ENCODE results near the gene RECQL.

GRCh38 chr12:21438643-21439042 is 62.8 kb downstream of the RECQL start:
- no peak for TF ChIP-seq EP300 (IDR thresholded peaks at IDR 0.05)
- TF ChIP-seq, protein P1, sequence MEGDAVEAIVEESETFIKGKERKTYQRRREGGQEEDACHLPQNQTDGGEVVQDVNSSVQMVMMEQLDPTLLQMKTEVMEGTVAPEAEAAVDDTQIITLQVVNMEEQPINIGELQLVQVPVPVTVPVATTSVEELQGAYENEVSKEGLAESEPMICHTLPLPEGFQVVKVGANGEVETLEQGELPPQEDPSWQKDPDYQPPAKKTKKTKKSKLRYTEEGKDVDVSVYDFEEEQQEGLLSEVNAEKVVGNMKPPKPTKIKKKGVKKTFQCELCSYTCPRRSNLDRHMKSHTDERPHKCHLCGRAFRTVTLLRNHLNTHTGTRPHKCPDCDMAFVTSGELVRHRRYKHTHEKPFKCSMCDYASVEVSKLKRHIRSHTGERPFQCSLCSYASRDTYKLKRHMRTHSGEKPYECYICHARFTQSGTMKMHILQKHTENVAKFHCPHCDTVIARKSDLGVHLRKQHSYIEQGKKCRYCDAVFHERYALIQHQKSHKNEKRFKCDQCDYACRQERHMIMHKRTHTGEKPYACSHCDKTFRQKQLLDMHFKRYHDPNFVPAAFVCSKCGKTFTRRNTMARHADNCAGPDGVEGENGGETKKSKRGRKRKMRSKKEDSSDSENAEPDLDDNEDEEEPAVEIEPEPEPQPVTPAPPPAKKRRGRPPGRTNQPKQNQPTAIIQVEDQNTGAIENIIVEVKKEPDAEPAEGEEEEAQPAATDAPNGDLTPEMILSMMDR (IDR thresholded peaks at IDR 0.05): no peak
- TF ChIP-seq POLR2A (IDR thresholded peaks at IDR 0.05): no peak

Data from suprapubic skin (tissue), 3 donors.